Gastroesophageal sphincter (tissue), 4 donors: ENCODE results near the gene MKS1. TPM values are rescaled to one million over a fixed set of nuclear protein-coding genes. Genes with fewer than 3 reads are reported as not detected.

Source experiments
- ATAC-seq: fragments of 150-250 bp; one replicate; pipeline ENCODE4 v1.9.1; 2016; ENCODE audit warnings: mild to moderate bottlenecking, moderate library complexity
- H3K27ac ChIP-seq, 4 donors: fragments of 200-600 bp; sonication (generic) in 3 of 4; 1 replicate in 3 of 4; 2 replicates in 1 of 4; pipeline ENCODE4 v1.5.1; 2016 to 2019
- H3K27me3 ChIP-seq: fragments of 200-600 bp; sonication (generic); one replicate; pipeline ENCODE4 v1.5.1; 2019
- H3K36me3 ChIP-seq, 2 donors: fragments of 200-600 bp; sonication (generic); one replicate each; pipeline ENCODE4 v1.5.1; 2019; ENCODE audit warnings: control low read depth in 1 of 2
- H3K4me1 ChIP-seq, 3 donors: fragments of 200-600 bp; sonication (generic); 1 replicate in 2 of 3; 2 replicates in 1 of 3; pipeline ENCODE4 v1.5.1; 2016 to 2019; ENCODE audit warnings: control low read depth in 2 of 3
- H3K4me3 ChIP-seq, 2 donors: fragments of 200-600 bp; sonication (generic); one replicate each; pipeline ENCODE4 v1.5.1; 2019; ENCODE audit warnings: mild to moderate bottlenecking in 1 of 2, moderate library complexity in 1 of 2
- H3K9me3 ChIP-seq, 3 donors: fragments of 200-600 bp; sonication (generic); one replicate each; pipeline ENCODE4 v1.5.1; 2017 to 2019; ENCODE audit warnings: control low read depth in 2 of 3
- CTCF ChIP-seq, 4 experiments: fragments of 200-600 bp in 2 of 4; fragments of 450-650 bp in 2 of 4; sonication (generic) in 1 of 4; IDR thresholded peaks; one replicate each; pipeline ENCODE4 v1.5.1; 2017 to 2019; ENCODE audit warnings: antibody characterized with exemption in 4 of 4, mild to moderate bottlenecking in 2 of 4, moderate library complexity in 2 of 4
- EP300 ChIP-seq: sonication (generic); formaldehyde crosslinking; IDR thresholded peaks from one replicate; pipeline ENCODE4 v1.6.1; 2017; ENCODE audit warnings: antibody characterized with exemption, mild to moderate bottlenecking
- POLR2A ChIP-seq, 2 donors: fragments of 450-650 bp; IDR thresholded peaks; one replicate each; pipeline ENCODE4 v1.6.1; 2017; ENCODE audit warnings: antibody characterized with exemption in 2 of 2, mild to moderate bottlenecking in 2 of 2, moderate library complexity in 1 of 2
- POLR2AphosphoS5 ChIP-seq: sonication (generic); formaldehyde crosslinking; IDR thresholded peaks from one replicate; pipeline ENCODE4 v1.6.1; 2017; ENCODE audit warnings: antibody characterized with exemption
- WGBS, 2 donors: methylation state at CpG; one replicate each; pipeline ENCODE4 v1.1.5; 2018; ENCODE audit warnings: low coverage in 1 of 2; 5-methylcytosine and 5-hydroxymethylcytosine counted together
- total RNA-seq, 4 donors: library from RNA; depleted of rRNA; stranded (reverse); fragments of >200 nt; gene quantifications; one replicate each; pipeline ENCODE4 v1.1.0, GENCODE V29; 2016

MKS1 gene
- total RNA-seq, 4 donors from 2014 or later = 6.7 to 9.3 (median 7.9) TPM

- Histone ChIP-seq H3K4me3 (no peak overlapping the region), H3K36me3 (no peaks in the 10 kb centered on the region), H3K9me3 (no peaks in the 10 kb centered on the region), H3K27ac (no peak overlapping the region), H3K27me3 (peaks cover 46% of the 10 kb centered on the region), H3K4me1 (no peaks in the 10 kb centered on the region)
- 21% methylated on average over 2 of the region's 2 CpGs; no CpG with 5 or more reads in 1 of the 2 donors for WGBS, 2 donors
- ATAC-seq = no peak
- TF ChIP-seq EP300 (no peak), POLR2AphosphoS5 (no peak), CTCF (IDR thresholded peaks at IDR 0.05) (peak in 1 of 4 experiments; percentile 24)
Measured at GRCh38 chr17:58172369-58173071, 46.5 kb downstream of the MKS1 start.

- 43 to 65% methylated on average over 4 of the region's 4 CpGs for WGBS, 2 donors
- ATAC-seq = no peak
- H3K36me3 ChIP-seq = no peaks in the 10 kb centered on the region
- peaks cover 55% of the 10 kb centered on the region for H3K27me3 ChIP-seq
- H3K4me1 ChIP-seq = no peaks in the 10 kb centered on the region
- H3K27ac ChIP-seq = no peak overlapping the region
- no peaks in the 10 kb centered on the region for H3K9me3 ChIP-seq
- TF ChIP-seq EP300 = no peak
- TF ChIP-seq POLR2A (IDR thresholded peaks at IDR 0.05) = no peak
- no peak for TF ChIP-seq POLR2AphosphoS5
- no peak for TF ChIP-seq CTCF (IDR thresholded peaks at IDR 0.05)
- no peak overlapping the region for H3K4me3 ChIP-seq
Measured at GRCh38 chr17:58170622-58171021, 48.4 kb downstream of the MKS1 start.

- WGBS, 2 donors = 58% methylated on average over 6 of the region's 6 CpGs
- no peaks in the 10 kb centered on the region for H3K4me1 ChIP-seq
- H3K4me3 ChIP-seq = no peak within 1 kb of the TSS
- peaks cover 0 to 8% (median 0%) of the 10 kb centered on the region in 3 donors for H3K9me3 ChIP-seq
- H3K36me3 ChIP-seq = no peaks in the 10 kb centered on the region
- no peak for TF ChIP-seq POLR2AphosphoS5
- TF ChIP-seq EP300 = no peak
- TF ChIP-seq CTCF (IDR thresholded peaks at IDR 0.05) = no peak
- TF ChIP-seq POLR2A (IDR thresholded peaks at IDR 0.05) = no peak
- H3K27me3 ChIP-seq = peaks cover 75% of the 10 kb centered on the region
- ATAC-seq = no peak
- no peak within 1 kb of the TSS for H3K27ac ChIP-seq
Measured at GRCh38 chr17:58166682-58167081, 52.4 kb downstream of the MKS1 start, which contains the start of gene OR4D2. Gene OR4D2 (plus strand): TSS chr17:58166982. CDS start chr17:58169656, 2,674 bp downstream.

GRCh38 chr17:58165981-58166380 lies 53.1 kb downstream of the MKS1 start:
- Histone ChIP-seq H3K9me3 (peaks cover 0 to 8% (median 0%) of the 10 kb centered on the region in 3 donors), H3K4me3 (no peak overlapping the region), H3K4me1 (no peaks in the 10 kb centered on the region), H3K27ac (no peak overlapping the region), H3K27me3 (peaks cover 79% of the 10 kb centered on the region), H3K36me3 (no peaks in the 10 kb centered on the region)
- no peak for ATAC-seq
- WGBS, 2 donors = 11 to 33% methylated on average over 2 of the region's 2 CpGs
- TF ChIP-seq POLR2A (IDR thresholded peaks at IDR 0.05) = no peak
- no peak for TF ChIP-seq CTCF (IDR thresholded peaks at IDR 0.05)
- no peak for TF ChIP-seq EP300
- TF ChIP-seq POLR2AphosphoS5 = no peak

GRCh38 chr17:58161566-58161965 lies 57.5 kb downstream of the MKS1 start:
- 82 to 85% methylated on average over 3 of the region's 3 CpGs for WGBS, 2 donors
- H3K27me3 ChIP-seq = peaks cover 85% of the 10 kb centered on the region
- no peak overlapping the region for H3K27ac ChIP-seq
- TF ChIP-seq POLR2AphosphoS5 (no peak), CTCF (IDR thresholded peaks at IDR 0.05) (no peak), EP300 (no peak), POLR2A (IDR thresholded peaks at IDR 0.05) (no peak)
- no peak overlapping the region for H3K4me3 ChIP-seq
- peaks cover 0 to 13% (median 0%) of the 10 kb centered on the region in 3 donors for H3K4me1 ChIP-seq
- peaks cover 0 to 8% (median 0%) of the 10 kb centered on the region in 3 donors for H3K9me3 ChIP-seq
- ATAC-seq = no peak
- H3K36me3 ChIP-seq = no peaks in the 10 kb centered on the region
